Measurements from ENCODE around the gene RAB12.

Gene RAB12

DNA sequence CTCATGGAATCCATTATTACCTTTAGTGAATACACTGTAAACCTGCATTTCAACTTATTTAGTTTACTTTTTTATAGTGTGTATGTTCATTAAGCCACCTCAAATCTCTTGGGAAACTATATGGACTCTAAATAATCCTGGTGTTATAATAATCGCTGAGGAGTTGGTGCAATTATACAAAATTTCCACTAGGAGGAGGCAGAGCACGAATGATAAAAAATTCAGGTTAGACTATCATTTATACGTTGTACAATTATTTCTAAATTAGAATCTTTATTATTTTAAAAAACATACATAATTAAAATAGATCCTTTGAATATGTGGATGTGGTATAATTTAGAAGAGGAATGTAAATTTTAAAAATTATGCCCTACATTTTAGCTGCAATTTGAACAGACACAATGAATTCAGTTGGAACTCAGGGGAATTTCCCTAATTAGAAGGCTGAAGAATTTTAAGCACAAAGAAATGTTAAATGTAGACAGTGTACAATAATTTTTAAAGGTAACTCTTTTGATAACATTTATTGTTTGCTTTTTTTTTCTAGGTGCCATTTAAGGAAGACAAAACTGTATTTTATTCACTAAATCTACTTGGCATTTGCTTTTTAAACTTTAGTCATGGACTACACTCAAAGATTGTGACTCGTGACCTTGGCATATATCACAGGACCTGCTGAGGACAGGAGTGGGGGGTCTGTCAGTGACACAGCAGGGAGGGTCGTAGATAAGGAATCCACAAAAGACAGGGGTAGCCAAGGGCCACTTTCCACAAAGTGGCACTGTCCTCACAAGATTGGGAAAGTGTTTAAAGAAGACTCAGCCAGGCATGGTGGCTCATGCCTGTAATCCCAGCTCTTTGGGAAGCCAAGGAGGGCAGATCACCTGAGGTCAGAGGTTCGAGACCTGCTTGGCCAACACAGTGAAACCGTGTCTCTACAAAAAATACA, 45.5 kb downstream of the RAB12 start (continued):
- TF ChIP-seq, protein P1, sequence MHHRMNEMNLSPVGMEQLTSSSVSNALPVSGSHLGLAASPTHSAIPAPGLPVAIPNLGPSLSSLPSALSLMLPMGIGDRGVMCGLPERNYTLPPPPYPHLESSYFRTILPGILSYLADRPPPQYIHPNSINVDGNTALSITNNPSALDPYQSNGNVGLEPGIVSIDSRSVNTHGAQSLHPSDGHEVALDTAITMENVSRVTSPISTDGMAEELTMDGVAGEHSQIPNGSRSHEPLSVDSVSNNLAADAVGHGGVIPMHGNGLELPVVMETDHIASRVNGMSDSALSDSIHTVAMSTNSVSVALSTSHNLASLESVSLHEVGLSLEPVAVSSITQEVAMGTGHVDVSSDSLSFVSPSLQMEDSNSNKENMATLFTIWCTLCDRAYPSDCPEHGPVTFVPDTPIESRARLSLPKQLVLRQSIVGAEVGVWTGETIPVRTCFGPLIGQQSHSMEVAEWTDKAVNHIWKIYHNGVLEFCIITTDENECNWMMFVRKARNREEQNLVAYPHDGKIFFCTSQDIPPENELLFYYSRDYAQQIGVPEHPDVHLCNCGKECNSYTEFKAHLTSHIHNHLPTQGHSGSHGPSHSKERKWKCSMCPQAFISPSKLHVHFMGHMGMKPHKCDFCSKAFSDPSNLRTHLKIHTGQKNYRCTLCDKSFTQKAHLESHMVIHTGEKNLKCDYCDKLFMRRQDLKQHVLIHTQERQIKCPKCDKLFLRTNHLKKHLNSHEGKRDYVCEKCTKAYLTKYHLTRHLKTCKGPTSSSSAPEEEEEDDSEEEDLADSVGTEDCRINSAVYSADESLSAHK (tag by site-specific recombination; IDR thresholded peaks at IDR 0.05) = no peak
- no peak for TF ChIP-seq ZNF596 (tag by site-specific recombination; IDR thresholded peaks at IDR 0.05)
- TF ChIP-seq ZNF791 (tag by site-specific recombination; IDR thresholded peaks at IDR 0.05) = no peak

- no peak overlapping the region for H3K4me3 ChIP-seq (ENCODE audit: low read depth, low read length)
- H3K36me3 ChIP-seq (ENCODE audit: control insufficient read depth in 2 of 2, insufficient read depth in 1 of 2, low read length in 2 of 2) = no peaks in the 10 kb centered on the region
- no peaks in the 10 kb centered on the region for H3K4me1 ChIP-seq (ENCODE audit: control insufficient read depth, insufficient read depth, low read length)
- TF ChIP-seq ZNF548 (tag by site-specific recombination; IDR thresholded peaks at IDR 0.05) = no peak
- TF ChIP-seq, protein P2, sequence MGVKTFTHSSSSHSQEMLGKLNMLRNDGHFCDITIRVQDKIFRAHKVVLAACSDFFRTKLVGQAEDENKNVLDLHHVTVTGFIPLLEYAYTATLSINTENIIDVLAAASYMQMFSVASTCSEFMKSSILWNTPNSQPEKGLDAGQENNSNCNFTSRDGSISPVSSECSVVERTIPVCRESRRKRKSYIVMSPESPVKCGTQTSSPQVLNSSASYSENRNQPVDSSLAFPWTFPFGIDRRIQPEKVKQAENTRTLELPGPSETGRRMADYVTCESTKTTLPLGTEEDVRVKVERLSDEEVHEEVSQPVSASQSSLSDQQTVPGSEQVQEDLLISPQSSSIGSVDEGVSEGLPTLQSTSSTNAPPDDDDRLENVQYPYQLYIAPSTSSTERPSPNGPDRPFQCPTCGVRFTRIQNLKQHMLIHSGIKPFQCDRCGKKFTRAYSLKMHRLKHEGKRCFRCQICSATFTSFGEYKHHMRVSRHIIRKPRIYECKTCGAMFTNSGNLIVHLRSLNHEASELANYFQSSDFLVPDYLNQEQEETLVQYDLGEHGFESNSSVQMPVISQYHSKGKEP (tag by site-specific recombination; IDR thresholded peaks at IDR 0.05) = no peak
- no peak for TF ChIP-seq BCL11A (tag by site-specific recombination; IDR thresholded peaks at IDR 0.05; ENCODE audit: low read depth)
- TF ChIP-seq, protein P3, sequence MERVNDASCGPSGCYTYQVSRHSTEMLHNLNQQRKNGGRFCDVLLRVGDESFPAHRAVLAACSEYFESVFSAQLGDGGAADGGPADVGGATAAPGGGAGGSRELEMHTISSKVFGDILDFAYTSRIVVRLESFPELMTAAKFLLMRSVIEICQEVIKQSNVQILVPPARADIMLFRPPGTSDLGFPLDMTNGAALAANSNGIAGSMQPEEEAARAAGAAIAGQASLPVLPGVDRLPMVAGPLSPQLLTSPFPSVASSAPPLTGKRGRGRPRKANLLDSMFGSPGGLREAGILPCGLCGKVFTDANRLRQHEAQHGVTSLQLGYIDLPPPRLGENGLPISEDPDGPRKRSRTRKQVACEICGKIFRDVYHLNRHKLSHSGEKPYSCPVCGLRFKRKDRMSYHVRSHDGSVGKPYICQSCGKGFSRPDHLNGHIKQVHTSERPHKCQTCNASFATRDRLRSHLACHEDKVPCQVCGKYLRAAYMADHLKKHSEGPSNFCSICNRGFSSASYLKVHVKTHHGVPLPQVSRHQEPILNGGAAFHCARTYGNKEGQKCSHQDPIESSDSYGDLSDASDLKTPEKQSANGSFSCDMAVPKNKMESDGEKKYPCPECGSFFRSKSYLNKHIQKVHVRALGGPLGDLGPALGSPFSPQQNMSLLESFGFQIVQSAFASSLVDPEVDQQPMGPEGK (tag by site-specific recombination; IDR thresholded peaks at IDR 0.05) = no peak
- no peak for TF ChIP-seq ZNF544 (tag by site-specific recombination; IDR thresholded peaks at IDR 0.05)
- no peak for TF ChIP-seq ZNF391 (tag by site-specific recombination; IDR thresholded peaks at IDR 0.05; ENCODE audit: borderline replicate concordance, low read depth)
- no peak for TF ChIP-seq ZBTB26 (tag by site-specific recombination; optimal IDR thresholded peaks at IDR 0.05)
- TF ChIP-seq, protein P4, sequence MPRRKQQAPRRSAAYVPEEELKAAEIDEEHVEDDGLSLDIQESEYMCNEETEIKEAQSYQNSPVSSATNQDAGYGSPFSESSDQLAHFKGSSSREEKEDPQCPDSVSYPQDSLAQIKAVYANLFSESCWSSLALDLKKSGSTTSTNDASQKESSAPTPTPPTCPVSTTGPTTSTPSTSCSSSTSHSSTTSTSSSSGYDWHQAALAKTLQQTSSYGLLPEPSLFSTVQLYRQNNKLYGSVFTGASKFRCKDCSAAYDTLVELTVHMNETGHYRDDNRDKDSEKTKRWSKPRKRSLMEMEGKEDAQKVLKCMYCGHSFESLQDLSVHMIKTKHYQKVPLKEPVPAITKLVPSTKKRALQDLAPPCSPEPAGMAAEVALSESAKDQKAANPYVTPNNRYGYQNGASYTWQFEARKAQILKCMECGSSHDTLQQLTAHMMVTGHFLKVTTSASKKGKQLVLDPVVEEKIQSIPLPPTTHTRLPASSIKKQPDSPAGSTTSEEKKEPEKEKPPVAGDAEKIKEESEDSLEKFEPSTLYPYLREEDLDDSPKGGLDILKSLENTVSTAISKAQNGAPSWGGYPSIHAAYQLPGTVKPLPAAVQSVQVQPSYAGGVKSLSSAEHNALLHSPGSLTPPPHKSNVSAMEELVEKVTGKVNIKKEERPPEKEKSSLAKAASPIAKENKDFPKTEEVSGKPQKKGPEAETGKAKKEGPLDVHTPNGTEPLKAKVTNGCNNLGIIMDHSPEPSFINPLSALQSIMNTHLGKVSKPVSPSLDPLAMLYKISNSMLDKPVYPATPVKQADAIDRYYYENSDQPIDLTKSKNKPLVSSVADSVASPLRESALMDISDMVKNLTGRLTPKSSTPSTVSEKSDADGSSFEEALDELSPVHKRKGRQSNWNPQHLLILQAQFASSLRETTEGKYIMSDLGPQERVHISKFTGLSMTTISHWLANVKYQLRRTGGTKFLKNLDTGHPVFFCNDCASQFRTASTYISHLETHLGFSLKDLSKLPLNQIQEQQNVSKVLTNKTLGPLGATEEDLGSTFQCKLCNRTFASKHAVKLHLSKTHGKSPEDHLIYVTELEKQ (tag by site-specific recombination; IDR thresholded peaks at IDR 0.05; ENCODE audit: borderline replicate concordance) = no peak
- no peak for TF ChIP-seq ZNF529 (tag by site-specific recombination; IDR thresholded peaks at IDR 0.05; ENCODE audit: insufficient replicate concordance)
- TF ChIP-seq WT1 (tag by site-specific recombination; IDR thresholded peaks at IDR 0.05) = no peak
- no peak for TF ChIP-seq ZSCAN4 (tag by site-specific recombination; IDR thresholded peaks at IDR 0.05)
- TF ChIP-seq, protein P5, sequence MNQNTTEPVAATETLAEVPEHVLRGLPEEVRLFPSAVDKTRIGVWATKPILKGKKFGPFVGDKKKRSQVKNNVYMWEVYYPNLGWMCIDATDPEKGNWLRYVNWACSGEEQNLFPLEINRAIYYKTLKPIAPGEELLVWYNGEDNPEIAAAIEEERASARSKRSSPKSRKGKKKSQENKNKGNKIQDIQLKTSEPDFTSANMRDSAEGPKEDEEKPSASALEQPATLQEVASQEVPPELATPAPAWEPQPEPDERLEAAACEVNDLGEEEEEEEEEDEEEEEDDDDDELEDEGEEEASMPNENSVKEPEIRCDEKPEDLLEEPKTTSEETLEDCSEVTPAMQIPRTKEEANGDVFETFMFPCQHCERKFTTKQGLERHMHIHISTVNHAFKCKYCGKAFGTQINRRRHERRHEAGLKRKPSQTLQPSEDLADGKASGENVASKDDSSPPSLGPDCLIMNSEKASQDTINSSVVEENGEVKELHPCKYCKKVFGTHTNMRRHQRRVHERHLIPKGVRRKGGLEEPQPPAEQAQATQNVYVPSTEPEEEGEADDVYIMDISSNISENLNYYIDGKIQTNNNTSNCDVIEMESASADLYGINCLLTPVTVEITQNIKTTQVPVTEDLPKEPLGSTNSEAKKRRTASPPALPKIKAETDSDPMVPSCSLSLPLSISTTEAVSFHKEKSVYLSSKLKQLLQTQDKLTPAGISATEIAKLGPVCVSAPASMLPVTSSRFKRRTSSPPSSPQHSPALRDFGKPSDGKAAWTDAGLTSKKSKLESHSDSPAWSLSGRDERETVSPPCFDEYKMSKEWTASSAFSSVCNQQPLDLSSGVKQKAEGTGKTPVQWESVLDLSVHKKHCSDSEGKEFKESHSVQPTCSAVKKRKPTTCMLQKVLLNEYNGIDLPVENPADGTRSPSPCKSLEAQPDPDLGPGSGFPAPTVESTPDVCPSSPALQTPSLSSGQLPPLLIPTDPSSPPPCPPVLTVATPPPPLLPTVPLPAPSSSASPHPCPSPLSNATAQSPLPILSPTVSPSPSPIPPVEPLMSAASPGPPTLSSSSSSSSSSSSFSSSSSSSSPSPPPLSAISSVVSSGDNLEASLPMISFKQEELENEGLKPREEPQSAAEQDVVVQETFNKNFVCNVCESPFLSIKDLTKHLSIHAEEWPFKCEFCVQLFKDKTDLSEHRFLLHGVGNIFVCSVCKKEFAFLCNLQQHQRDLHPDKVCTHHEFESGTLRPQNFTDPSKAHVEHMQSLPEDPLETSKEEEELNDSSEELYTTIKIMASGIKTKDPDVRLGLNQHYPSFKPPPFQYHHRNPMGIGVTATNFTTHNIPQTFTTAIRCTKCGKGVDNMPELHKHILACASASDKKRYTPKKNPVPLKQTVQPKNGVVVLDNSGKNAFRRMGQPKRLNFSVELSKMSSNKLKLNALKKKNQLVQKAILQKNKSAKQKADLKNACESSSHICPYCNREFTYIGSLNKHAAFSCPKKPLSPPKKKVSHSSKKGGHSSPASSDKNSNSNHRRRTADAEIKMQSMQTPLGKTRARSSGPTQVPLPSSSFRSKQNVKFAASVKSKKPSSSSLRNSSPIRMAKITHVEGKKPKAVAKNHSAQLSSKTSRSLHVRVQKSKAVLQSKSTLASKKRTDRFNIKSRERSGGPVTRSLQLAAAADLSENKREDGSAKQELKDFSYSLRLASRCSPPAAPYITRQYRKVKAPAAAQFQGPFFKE (tag by site-specific recombination; IDR thresholded peaks at IDR 0.05; ENCODE audit: borderline replicate concordance) = no peak
- H3K9me3 ChIP-seq (ENCODE audit: control insufficient read depth, insufficient read depth, low read depth, low read length) = no peaks in the 10 kb centered on the region
- H3K27ac ChIP-seq (ENCODE audit: extremely low read depth, low read depth, low read length) = no peak overlapping the region
- POLR2A ChIA-PET = no interaction called here
- CTCF ChIA-PET = interaction anchor here (0.7 to 7.0 kb wide), 9 partner anchors 15 to 595 kb away, joined by 3 to 98 read pairs (median 8); no protein-coding TSS in a partner anchor
Observed at GRCh38 chr18:8656232-8656631, 47.0 kb downstream of the RAB12 start.
